ENCODE results near the gene CANT1. TPM values are rescaled to one million over a fixed set of nuclear protein-coding genes. Genes with fewer than 3 reads are reported as not detected.
"Not testable (repeated sequence)": the region's sequence is repeated elsewhere in the genome, so short reads cannot be mapped to it uniquely, and the experiment has no call there.

The CANT1 gene
- total RNA-seq, 1 donor: 49.2 TPM

DNA sequence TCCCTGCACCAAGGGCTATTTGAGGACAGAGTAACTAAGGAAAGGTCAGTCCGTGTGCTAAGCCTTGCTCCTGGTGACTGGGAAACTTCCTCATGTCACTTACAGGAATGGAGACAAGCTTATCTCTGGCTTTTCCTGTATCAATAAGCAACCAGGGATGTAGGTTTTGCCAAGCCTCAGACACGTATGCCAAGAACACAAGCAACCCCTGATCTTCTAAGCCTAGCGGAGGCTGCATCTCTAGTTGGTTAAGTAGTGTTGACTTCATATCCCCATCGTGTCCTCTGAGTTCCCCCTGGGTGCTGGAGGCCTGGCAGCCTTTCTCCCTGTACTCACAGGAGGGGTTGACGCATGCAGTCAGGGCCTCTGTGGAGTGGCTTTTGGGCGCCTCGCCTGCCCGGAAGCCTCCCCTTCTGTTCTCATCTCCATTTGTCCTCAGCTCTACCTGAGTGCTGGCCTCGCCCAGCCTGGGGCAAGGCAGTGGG lies 13.0 kb upstream of the CANT1 start:
- no peaks in the 10 kb centered on the region for H4K20me1 ChIP-seq (ENCODE audit: insufficient read depth, low read length)
- H3K9me3 ChIP-seq (ENCODE audit: low read depth, low read length): no peaks in the 10 kb centered on the region
- H3K27ac ChIP-seq (ENCODE audit: low read depth, low read length): no peak overlapping the region
- DNase-seq (ENCODE audit: insufficient read length, low spot score, missing footprints): peak; percentile 45
- H3K79me2 ChIP-seq (ENCODE audit: insufficient read depth, low read length): no peaks in the 10 kb centered on the region
- H3K4me3 ChIP-seq (ENCODE audit: insufficient read depth, low read length): no peak overlapping the region
- H3K4me1 ChIP-seq (ENCODE audit: insufficient read depth, low read length): peaks cover 42% of the 10 kb centered on the region
- H2AFZ ChIP-seq (ENCODE audit: low read length): no peak overlapping the region
- peaks cover 23% of the 10 kb centered on the region for H3K27me3 ChIP-seq (ENCODE audit: insufficient read depth, low read length)
- TF ChIP-seq, protein P1, sequence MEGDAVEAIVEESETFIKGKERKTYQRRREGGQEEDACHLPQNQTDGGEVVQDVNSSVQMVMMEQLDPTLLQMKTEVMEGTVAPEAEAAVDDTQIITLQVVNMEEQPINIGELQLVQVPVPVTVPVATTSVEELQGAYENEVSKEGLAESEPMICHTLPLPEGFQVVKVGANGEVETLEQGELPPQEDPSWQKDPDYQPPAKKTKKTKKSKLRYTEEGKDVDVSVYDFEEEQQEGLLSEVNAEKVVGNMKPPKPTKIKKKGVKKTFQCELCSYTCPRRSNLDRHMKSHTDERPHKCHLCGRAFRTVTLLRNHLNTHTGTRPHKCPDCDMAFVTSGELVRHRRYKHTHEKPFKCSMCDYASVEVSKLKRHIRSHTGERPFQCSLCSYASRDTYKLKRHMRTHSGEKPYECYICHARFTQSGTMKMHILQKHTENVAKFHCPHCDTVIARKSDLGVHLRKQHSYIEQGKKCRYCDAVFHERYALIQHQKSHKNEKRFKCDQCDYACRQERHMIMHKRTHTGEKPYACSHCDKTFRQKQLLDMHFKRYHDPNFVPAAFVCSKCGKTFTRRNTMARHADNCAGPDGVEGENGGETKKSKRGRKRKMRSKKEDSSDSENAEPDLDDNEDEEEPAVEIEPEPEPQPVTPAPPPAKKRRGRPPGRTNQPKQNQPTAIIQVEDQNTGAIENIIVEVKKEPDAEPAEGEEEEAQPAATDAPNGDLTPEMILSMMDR (IDR thresholded peaks at IDR 0.05; ENCODE audit: extremely low read depth, low read depth, low read length): no peak
- H3K4me2 ChIP-seq (ENCODE audit: insufficient read depth, low read length): no peak overlapping the region
- no peaks in the 10 kb centered on the region for H3K36me3 ChIP-seq (ENCODE audit: insufficient read depth, low read length)

DNA sequence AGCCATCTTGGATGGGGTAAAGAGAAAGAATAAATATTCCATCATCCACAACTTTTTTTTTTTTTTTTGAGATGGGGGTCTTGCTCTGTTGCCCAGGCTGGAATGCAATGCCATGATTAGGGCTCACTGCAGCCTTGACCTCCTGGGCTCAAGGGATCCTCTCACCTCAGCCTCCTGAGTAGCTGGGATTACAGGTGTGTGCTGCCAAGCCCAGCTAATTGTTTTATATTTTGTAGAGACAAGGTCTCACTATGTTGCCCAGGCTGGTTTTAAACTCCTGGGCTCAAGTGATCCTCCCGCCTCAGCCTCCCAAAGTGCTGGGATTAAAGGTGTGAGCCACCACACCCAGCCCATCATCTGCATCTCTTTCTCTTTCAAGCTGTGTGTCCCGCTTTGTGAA lies 12.4 kb upstream of the CANT1 start:
- H3K9me3 ChIP-seq (ENCODE audit: low read depth, low read length); H4K20me1 ChIP-seq (ENCODE audit: insufficient read depth, low read length); H3K4me3 ChIP-seq (ENCODE audit: insufficient read depth, low read length); H3K4me2 ChIP-seq (ENCODE audit: insufficient read depth, low read length); H3K79me2 ChIP-seq (ENCODE audit: insufficient read depth, low read length); DNase-seq (ENCODE audit: insufficient read length, low spot score, missing footprints); H3K36me3 ChIP-seq (ENCODE audit: insufficient read depth, low read length); H2AFZ ChIP-seq (ENCODE audit: low read length); H3K27ac ChIP-seq (ENCODE audit: low read depth, low read length): not testable (repeated sequence)
- Histone ChIP-seq H3K27me3 (ENCODE audit: insufficient read depth, low read length) (peaks cover 23% of the 10 kb centered on the region), H3K4me1 (ENCODE audit: insufficient read depth, low read length) (peaks cover 36% of the 10 kb centered on the region)

DNA sequence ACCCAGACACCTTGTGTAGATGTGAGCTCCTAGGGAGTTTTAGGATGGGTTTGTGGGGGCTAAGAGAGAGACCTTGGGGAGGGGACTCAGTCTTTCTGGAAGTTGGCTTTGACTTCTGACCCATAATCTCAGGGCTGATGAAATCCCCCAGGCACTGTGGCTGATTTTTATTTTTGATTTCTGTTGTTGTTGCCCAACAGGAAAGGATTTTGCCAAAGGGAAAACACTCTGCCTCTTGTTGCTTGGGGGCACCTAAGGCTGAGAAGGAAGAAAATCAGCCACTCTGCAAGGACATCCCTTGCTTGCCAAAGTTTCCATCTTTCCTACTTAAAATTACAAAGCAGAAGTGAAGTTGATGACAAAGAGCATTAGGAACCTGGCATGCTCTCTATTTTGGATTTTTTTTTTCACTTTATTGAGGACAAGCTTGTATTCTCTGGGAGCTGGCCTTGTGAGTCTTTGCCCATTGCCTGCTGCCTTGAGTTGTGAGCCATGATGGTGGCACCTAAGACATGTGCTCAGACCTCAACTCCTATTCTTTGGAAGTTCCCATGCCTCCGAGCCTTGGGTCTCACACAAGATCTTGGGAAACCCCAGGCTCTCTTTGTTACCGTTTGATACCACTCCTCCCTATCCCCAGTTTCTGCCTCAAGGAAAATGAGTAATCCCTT lies 11.2 kb upstream of the CANT1 start:
- Histone ChIP-seq H3K27me3 (ENCODE audit: insufficient read depth, low read length) (peaks cover 23% of the 10 kb centered on the region), H3K9me3 (ENCODE audit: low read depth, low read length) (no peaks in the 10 kb centered on the region), H3K4me1 (ENCODE audit: insufficient read depth, low read length) (peaks cover 27% of the 10 kb centered on the region), H3K4me3 (ENCODE audit: insufficient read depth, low read length) (no peak overlapping the region), H4K20me1 (ENCODE audit: insufficient read depth, low read length) (no peaks in the 10 kb centered on the region), H3K27ac (ENCODE audit: low read depth, low read length) (no peak overlapping the region), H2AFZ (ENCODE audit: low read length) (no peak overlapping the region), H3K36me3 (ENCODE audit: insufficient read depth, low read length) (no peaks in the 10 kb centered on the region), H3K4me2 (ENCODE audit: insufficient read depth, low read length) (no peak overlapping the region), H3K79me2 (ENCODE audit: insufficient read depth, low read length) (no peaks in the 10 kb centered on the region)
- TF ChIP-seq, protein P1 (IDR thresholded peaks at IDR 0.05; ENCODE audit: extremely low read depth, low read depth, low read length): no peak
- peak; percentile 43 for DNase-seq (ENCODE audit: insufficient read length, low spot score, missing footprints)

DNA sequence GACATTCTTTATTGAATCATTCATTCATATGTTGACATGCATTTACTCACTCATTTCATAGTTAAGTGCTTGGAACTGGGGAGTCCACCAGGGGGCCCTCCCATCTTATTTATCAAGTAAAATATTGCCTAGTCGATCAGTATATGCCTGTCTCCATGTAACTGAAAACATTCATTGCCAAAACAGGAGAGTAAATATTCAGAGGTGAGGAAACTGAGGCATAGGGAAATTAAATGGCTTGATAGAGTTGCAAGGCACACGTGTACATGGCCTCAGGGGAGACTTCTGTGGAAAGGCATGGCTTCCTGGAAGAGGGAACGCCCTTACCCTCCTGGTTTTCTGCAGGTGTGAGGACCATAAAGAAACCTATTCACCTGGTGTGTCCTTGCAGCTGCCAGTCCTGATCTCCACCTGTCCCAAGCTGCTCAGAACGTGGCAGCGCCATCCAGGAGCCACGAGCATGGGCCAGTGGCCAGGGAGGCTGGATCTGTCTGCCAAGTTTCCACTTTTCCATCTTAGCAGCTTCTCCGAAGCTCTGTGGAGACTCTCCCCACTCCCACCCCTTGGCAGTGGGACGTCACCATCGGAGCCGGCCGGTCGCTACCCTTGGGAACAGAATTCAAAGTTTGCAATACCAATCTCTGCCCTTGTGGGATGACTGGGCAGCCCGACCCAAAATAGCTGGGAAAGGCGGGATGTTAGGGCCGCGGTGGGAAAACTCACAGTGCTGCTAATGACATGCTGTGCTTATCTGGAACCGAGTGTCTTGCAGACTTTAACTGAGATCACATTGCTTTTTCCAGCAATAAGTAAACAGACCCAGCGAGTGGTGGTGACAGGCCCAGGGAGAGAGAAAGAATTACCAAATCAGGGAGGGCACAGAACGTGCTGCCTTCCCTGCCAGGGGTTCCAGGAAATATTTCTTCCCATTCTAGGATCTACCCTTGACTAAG lies 10.3 kb upstream of the CANT1 start:
- H4K20me1 ChIP-seq (ENCODE audit: insufficient read depth, low read length): no peaks in the 10 kb centered on the region
- no peaks in the 10 kb centered on the region for H3K9me3 ChIP-seq (ENCODE audit: low read depth, low read length)
- H3K79me2 ChIP-seq (ENCODE audit: insufficient read depth, low read length): no peaks in the 10 kb centered on the region
- H3K4me2 ChIP-seq (ENCODE audit: insufficient read depth, low read length): peak overlapping the region; percentile 71
- peaks cover 17% of the 10 kb centered on the region for H3K27me3 ChIP-seq (ENCODE audit: insufficient read depth, low read length)
- H3K4me3 ChIP-seq (ENCODE audit: insufficient read depth, low read length): peak overlapping the region; percentile 38
- H3K4me1 ChIP-seq (ENCODE audit: insufficient read depth, low read length): peaks cover 19% of the 10 kb centered on the region
- peak overlapping the region; percentile 35 for H2AFZ ChIP-seq (ENCODE audit: low read length)
- no peaks in the 10 kb centered on the region for H3K36me3 ChIP-seq (ENCODE audit: insufficient read depth, low read length)
- TF ChIP-seq, protein P1 (IDR thresholded peaks at IDR 0.05; ENCODE audit: extremely low read depth, low read depth, low read length): peak; percentile 84
- peak overlapping the region; percentile 43 for H3K27ac ChIP-seq (ENCODE audit: low read depth, low read length)
- DNase-seq (ENCODE audit: insufficient read length, low spot score, missing footprints): peak; percentile 87
